ENCODE results near the gene SLC22A7.

SLC22A7 gene

GRCh38 chr6:43282636-43283513, 15.2 kb upstream of the SLC22A7 start:
- no peak for FAIRE-seq
- DNase-seq (ENCODE audit: low spot score) = no peak

DNA sequence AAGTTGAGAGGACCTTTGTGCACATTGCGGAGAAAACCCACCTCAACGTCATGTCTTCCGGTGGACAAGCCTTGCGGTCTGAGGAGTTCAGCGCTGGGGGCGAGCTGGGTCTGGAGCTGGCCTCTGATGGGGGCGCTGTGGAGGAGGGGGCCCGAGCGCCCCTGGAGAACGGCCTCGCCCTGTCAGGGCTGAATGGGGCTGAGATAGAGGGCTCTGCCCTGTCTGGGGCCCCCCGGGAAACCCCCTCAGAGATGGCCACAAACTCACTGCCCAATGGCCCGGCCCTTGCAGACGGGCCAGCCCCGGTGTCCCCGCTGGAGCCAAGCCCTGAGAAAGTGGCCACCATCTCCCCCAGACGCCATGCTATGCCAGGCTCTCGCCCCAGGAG, 14.6 kb upstream of the SLC22A7 start:
- DNase-seq (ENCODE audit: low spot score) (no peak), FAIRE-seq (no peak)

GRCh38 chr6:43283905-43284304, 14.2 kb upstream of the SLC22A7 start:
- no peak for FAIRE-seq

GRCh38 chr6:43284991-43285781, 12.9 kb upstream of the SLC22A7 start:
- DNase-seq (ENCODE audit: low spot score) (no peak), FAIRE-seq (no peak)

More at GRCh38 chr6:43283905-43284304, 14.2 kb upstream of the SLC22A7 start:
- no peak for DNase-seq (ENCODE audit: low spot score)

- FAIRE-seq = no peak
- DNase-seq (ENCODE audit: low spot score) = no peak
Observed at GRCh38 chr6:43285832-43286231, 12.2 kb upstream of the SLC22A7 start.

DNA sequence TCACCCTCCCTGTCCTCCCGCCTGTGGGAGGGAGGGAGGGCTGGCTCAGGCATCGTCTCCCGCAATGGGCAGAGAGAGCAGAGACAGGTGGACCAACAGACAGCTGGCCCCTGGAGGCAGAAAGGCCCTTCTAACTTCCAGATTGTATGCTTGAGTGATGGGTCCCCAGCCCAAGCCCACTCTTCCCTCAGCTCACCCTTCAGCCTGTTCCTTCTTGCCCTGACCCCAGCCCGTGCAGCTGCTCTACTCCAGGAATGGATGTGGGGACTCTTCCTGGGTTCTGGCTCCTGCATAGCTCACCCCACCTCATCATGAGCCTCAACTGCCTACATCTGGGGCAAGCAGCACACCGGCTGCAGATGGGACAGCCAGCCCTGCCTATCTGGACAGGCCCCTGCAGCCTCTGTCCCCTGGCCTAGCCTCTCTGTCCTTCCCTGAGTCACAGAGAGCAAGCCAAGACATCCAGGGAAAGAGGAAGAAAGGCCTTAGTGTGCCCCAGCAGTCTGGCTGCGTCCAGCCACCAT, 11.5 kb upstream of the SLC22A7 start:
- no peak for FAIRE-seq

DNA sequence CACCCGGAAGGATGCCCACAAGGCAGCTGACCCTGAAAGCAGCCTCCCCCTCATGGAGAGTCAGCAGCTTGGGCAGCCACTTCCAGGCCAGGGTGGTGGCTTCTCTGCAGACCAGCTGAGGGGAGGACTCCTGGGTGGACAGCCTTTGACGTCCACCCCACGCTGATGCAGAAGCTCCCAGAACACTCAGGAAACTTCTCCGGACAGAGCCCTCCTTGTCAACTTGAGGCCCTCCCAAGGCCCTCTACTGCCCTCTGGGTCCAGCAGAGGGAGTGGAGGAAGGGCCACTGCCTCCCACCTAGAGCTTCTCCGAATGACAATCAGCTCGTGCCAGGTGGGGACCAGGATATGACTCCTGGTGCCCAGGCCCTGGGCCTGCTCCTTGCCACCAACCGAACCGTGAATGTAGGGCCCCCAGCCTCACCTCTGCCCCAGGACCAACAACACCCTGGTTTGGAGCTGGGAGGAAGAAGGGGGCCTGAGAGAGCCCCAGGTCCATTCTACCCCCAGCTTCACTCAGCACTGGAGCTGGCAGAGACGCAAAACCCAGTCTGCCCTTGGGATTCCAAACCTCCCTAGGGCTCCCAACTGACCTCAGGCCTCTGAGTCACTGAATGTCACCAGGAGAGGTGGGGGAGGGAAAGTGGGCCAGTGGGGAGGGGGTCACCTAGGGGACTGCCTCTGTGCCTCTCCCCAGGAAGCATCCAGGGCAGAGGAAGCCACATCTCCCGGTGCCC, 10.9 kb upstream of the SLC22A7 start:
- DNase-seq (ENCODE audit: low spot score) (no peak), FAIRE-seq (no peak)

More for the DNA sequence above, 11.5 kb upstream of the SLC22A7 start:
- DNase-seq (ENCODE audit: low spot score) = no peak

GRCh38 chr6:43287717-43288679, 10.1 kb upstream of the SLC22A7 start:
- FAIRE-seq (no peak), DNase-seq (ENCODE audit: low spot score) (no peak)

GRCh38 chr6:43290339-43290904, 7.6 kb upstream of the SLC22A7 start:
- no peak for DNase-seq (ENCODE audit: low spot score)
- FAIRE-seq = no peak

DNA sequence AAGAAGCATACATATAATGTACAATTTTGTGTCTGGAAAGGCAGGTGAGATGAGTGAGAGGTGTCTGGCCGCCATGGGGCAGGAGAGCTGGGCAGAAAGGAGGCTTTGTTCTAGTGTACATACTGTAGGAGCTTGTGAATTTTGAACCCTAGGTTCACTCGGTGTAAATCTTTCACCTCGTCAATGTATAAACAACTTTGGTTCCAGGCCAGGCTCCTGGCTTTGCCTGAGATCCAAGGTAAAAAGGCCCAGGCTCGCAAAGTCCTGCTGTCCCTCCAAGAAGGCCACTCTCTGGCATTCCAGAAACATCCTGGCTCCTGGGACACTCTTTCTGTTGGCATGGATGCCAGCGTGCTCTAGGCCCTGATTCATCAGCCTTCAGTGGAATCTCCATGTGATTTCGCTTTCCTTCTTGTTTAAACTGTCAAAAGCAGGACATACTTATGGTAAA, 7.1 kb upstream of the SLC22A7 start:
- no peak for DNase-seq (ENCODE audit: low spot score)
- no peak for FAIRE-seq

DNA sequence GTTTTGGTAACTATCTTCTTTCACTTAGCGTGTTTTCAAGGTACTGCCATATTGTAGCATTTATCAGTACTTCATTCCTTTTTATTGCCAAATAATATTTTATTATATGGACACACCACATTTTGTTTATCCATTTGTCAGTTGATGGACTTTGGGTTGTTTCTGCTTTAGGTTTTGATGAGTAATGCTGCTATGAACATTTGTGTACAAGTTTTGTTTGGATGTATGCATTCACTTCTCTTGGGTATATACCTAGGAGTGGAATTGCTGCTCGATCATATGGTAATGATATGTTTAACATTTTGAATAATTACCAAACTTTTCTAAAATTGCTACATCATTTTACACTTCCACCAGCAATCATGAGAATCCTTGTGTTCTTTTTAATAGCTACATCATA, 6.4 kb upstream of the SLC22A7 start:
- DNase-seq (ENCODE audit: low spot score) = no peak
- FAIRE-seq = no peak

- FAIRE-seq (no peak), DNase-seq (ENCODE audit: low spot score) (no peak)
Observed at GRCh38 chr6:43292341-43292740, 5.7 kb upstream of the SLC22A7 start.

DNA sequence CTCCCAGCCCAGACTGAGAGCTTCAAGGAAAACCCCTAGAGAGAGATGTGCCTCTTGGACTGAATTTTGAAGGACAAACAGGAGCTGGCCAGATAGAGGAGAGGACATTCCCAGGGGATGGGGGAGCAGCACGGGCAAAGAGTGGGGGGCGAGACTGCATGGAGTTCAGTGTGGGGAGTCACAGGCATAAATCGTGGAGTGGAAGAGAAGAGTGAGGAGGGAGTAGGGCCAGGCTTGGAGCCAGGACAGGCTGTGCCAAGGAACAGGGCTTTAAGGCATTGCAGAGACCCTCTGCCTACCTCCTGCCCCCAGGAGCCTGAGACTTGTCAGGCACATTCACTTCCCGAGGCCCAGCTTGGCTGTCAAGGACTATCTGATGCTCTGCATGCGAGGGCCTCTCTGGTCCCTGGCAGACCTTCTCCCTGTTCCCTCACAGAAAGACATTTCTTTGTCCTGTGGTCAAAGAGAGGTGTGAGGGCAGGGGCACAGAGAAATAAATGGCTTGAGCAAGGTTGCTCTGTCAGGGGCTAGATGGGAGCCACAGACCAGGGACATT, 5.2 kb upstream of the SLC22A7 start:
- no peak for DNase-seq (ENCODE audit: low spot score)
- FAIRE-seq = no peak

DNA sequence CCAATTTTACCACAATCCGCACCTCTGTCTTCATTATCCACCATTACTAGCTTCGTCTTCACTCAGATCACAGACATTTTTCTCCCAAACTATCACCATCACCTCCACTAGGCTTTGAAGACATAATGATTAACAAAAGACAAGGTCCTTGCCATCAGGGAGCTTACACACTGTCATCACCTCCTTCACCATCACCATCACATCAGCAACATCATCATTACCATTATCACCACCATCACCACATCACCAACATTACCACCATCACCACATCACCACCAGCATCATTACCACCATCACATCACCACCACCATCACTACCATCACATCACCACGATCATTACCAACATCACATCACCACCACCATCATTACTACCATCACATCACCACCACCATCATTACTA, 4.4 kb upstream of the SLC22A7 start:
- no peak for DNase-seq (ENCODE audit: low spot score)
- no peak for FAIRE-seq

DNA sequence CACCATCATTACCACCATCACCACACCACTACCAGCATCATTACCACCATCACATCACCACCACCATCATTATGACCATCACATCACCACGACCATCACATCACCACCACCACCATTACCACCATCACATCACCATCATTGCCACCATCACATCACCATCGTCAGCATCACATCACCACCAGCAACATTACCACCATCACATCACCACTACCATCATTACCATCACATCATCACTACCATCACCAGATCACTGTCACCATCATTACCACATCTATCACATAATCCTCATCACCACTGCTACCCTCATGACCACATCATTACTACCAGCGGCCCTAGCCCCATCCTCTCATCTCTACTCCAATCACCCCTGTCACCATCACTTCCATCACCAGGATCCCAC, 3.5 kb upstream of the SLC22A7 start:
- DNase-seq (ENCODE audit: low spot score) = no peak
- FAIRE-seq = no peak

- FAIRE-seq (no peak), DNase-seq (ENCODE audit: low spot score) (peak; percentile 29)
Observed at GRCh38 chr6:43295456-43295855, 2.6 kb upstream of the SLC22A7 start.

DNA sequence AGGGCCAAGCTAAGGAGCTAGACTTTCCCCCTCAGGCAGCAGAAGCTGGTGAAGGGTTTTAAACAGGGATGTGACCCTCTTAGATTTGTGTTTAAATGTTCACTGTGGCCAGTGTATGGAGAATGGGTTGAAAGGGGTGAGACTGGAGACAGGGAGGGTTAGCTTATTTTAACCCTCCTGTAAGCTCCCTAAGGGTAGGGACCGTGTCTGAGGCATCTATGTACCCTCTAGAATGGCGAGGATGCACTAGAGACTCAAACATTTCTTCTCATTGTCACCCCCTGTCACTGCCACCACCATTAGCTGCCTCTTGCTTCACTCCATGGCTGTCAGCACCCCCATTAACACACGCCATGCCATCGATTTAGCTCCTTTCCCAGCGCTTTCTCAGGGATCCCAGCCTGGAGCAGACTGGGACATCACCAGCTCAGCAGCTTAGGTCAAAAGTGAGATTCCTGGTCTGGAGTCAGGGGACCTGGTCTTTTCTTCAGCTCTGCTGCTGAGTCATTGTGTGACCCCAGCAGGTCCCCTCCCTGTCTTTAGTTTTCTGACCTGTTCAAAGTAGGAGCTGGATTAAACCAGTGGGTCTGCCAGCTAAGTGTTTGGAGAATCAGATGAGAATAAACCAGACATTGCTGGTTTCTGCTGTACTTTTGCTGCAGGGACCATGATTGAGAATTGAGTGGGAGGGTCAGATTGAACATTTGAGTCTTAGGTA, 1.1 kb upstream of the SLC22A7 start:
- FAIRE-seq (no peak), DNase-seq (ENCODE audit: low spot score) (no peak)

GRCh38 chr6:43298565-43299337, 691 bp downstream of the SLC22A7 start:
- FAIRE-seq (no peak), DNase-seq (ENCODE audit: low spot score) (no peak)
